IMR-90 (cell line): ENCODE results near the gene SLC38A4. TPM values are rescaled to one million over a fixed set of nuclear protein-coding genes. Genes with fewer than 3 reads are reported as not detected.

Source experiments
- ATAC-seq: fragments of 200-7000 bp; cut with Tn5 transposase; 2 replicates; pipeline ENCODE4 v1.9.1; 2020; ENCODE audit warnings: low read depth, mild to moderate bottlenecking, moderate library complexity
- BruUV-seq: library from RNA; stranded (reverse); fragments of 400-500 nt; replicated peaks from 2 replicates; lab custom pipeline; 2021; lab: Mats Ljungman, UMichigan
- CTCF ChIA-PET: fragments of 300-600 bp; formaldehyde crosslinking; extraction: SDS; loops from one replicate; lab custom pipeline; 2021; ENCODE audit warnings: antibody characterized with exemption; lab: Yijun Ruan, JAX
- POLR2A ChIA-PET: fragments of 300-600 bp; sonication (Branson Sonifier 250); formaldehyde crosslinking; loops from one replicate; lab custom pipeline; 2022; ENCODE audit warnings: antibody characterized with exemption; ENCODE audit not compliant: unreplicated experiment; lab: Charles Lee
- DNase-seq: peaks from one replicate; pipeline ENCODE4 v3.0.0; 2013
- H2AFZ ChIP-seq: replicated peaks from 2 replicates; pipeline ENCODE3; 2013; ENCODE audit warnings: low read length, mild to moderate bottlenecking; ENCODE audit not compliant: poor library complexity
- H2AK5ac ChIP-seq: 2 replicates; pipeline ENCODE4 v1.6.1; 2013; ENCODE audit warnings: low read depth, low read length, inconsistent platforms
- H2AK9ac ChIP-seq: replicated peaks from 2 replicates; pipeline ENCODE3; 2013; ENCODE audit warnings: mild to moderate bottlenecking, low read depth, low read length, moderate library complexity; ENCODE audit not compliant: poor library complexity
- H2BK120ac ChIP-seq: 2 replicates; pipeline ENCODE4 v1.6.1; 2013; ENCODE audit warnings: low read depth, low read length, inconsistent platforms
- H2BK15ac ChIP-seq: 3 replicates; pipeline ENCODE4 v1.6.1; 2013; ENCODE audit warnings: low read depth, low read length, inconsistent platforms
- H2BK20ac ChIP-seq: 2 replicates; pipeline ENCODE4 v1.6.1; 2013; ENCODE audit warnings: low read depth, mild to moderate bottlenecking, inconsistent platforms, low read length, moderate library complexity
- H2BK5ac ChIP-seq: 2 replicates; pipeline ENCODE4 v1.6.1; 2013; ENCODE audit warnings: mild to moderate bottlenecking, low read depth, low read length, inconsistent platforms; ENCODE audit not compliant: poor library complexity, severe bottlenecking
- H3K14ac ChIP-seq: replicated peaks from 2 replicates; pipeline ENCODE4 v1.6.1; 2013; ENCODE audit warnings: low read depth, low read length, inconsistent platforms
- H3K18ac ChIP-seq: 2 replicates; pipeline ENCODE4 v1.6.1; 2013; ENCODE audit warnings: low read depth, low read length, control low read depth
- H3K23ac ChIP-seq: 2 replicates; pipeline ENCODE4 v1.6.1; 2013; ENCODE audit warnings: low read depth, low read length, inconsistent platforms
- H3K27ac ChIP-seq: 2 replicates; pipeline ENCODE4 v1.5.1; 2013; ENCODE audit warnings: mild to moderate bottlenecking, control low read depth, low read length; ENCODE audit not compliant: insufficient read depth
- H3K27me3 ChIP-seq: 2 replicates; pipeline ENCODE4 v1.6.1; 2013; ENCODE audit warnings: low read length; ENCODE audit not compliant: control insufficient read depth, insufficient read depth
- H3K36me3 ChIP-seq: 2 replicates; pipeline ENCODE4 v1.6.1; 2013; ENCODE audit warnings: low read length, mixed read lengths; ENCODE audit not compliant: control insufficient read depth, insufficient read depth
- H3K4ac ChIP-seq: 2 replicates; pipeline ENCODE4 v1.6.1; 2013; ENCODE audit warnings: low read depth, low read length, inconsistent platforms
- H3K4me1 ChIP-seq: 2 replicates; pipeline ENCODE4 v1.6.1; 2013; ENCODE audit warnings: low read length, mixed read lengths; ENCODE audit not compliant: control insufficient read depth, insufficient read depth
- H3K4me2 ChIP-seq: 2 replicates; pipeline ENCODE4 v1.6.1; 2013; ENCODE audit warnings: low read depth, mild to moderate bottlenecking, control low read depth, low read length, moderate library complexity
- H3K4me3 ChIP-seq: 2 replicates; pipeline ENCODE4 v1.5.1; 2013; ENCODE audit warnings: low read depth, mild to moderate bottlenecking, control low read depth, low read length, moderate library complexity; ENCODE audit not compliant: insufficient read depth
- H3K56ac ChIP-seq: 2 replicates; pipeline ENCODE4 v1.6.1; 2013; ENCODE audit warnings: low read length, inconsistent platforms; ENCODE audit not compliant: insufficient read depth; ENCODE audit errors: extremely low read depth
- H3K79me1 ChIP-seq, 2 experiments: 2 replicates each; pipeline ENCODE4 v1.6.1; 2013; ENCODE audit warnings: low read length in 2 of 2, inconsistent platforms in 1 of 2, low read depth in 1 of 2
- H3K9ac ChIP-seq: 2 replicates; pipeline ENCODE4 v1.6.1; 2013; ENCODE audit warnings: low read depth, low read length, control low read depth
- H3K9me1 ChIP-seq: 2 replicates; pipeline ENCODE4 v1.6.1; 2013; ENCODE audit warnings: low read length, inconsistent platforms; ENCODE audit not compliant: insufficient read depth
- H3K9me3 ChIP-seq: 2 replicates; pipeline ENCODE4 v1.6.1; 2013; ENCODE audit warnings: low read length; ENCODE audit not compliant: control insufficient read depth, insufficient read depth
- H4K20me1 ChIP-seq: 2 replicates; pipeline ENCODE4 v1.6.1; 2013; ENCODE audit warnings: low read length, inconsistent platforms; ENCODE audit not compliant: insufficient read depth
- H4K5ac ChIP-seq: 2 replicates; pipeline ENCODE4 v1.6.1; 2013; ENCODE audit warnings: mild to moderate bottlenecking, low read depth, low read length, control low read depth
- H4K8ac ChIP-seq, 2 experiments: 2 replicates each; pipeline ENCODE4 v1.6.1; 2013; ENCODE audit warnings: low read depth in 2 of 2, low read length in 2 of 2, control low read depth in 1 of 2, inconsistent platforms in 1 of 2
- H4K91ac ChIP-seq: 2 replicates; pipeline ENCODE4 v1.6.1; 2013; ENCODE audit warnings: low read depth, low read length, inconsistent platforms; ENCODE audit not compliant: insufficient read depth
- BHLHE40 ChIP-seq: fragments of 150-350 bp; IDR thresholded peaks from 2 replicates; pipeline ENCODE4 v1.6.1; 2016; ENCODE audit warnings: mild to moderate bottlenecking, low read depth, low read length
- CEBPB ChIP-seq: IDR thresholded peaks from 2 replicates; pipeline ENCODE4 v1.6.1; 2012; ENCODE audit warnings: low read depth, low read length, improper control_type of control experiment
- CHD1 ChIP-seq: IDR thresholded peaks from 2 replicates; pipeline ENCODE4 v1.6.1; 2012; ENCODE audit warnings: low read depth, low read length, improper control_type of control experiment
- CTCF ChIP-seq: conservative IDR thresholded peaks from 2 replicates; pipeline ENCODE4 v1.5.1; 2012; ENCODE audit warnings: mild to moderate bottlenecking, low read depth, low read length, improper control_type of control experiment
- ELK1 ChIP-seq: fragments of 150-350 bp; IDR thresholded peaks from 2 replicates; pipeline ENCODE4 v1.6.1; 2016; ENCODE audit warnings: low read depth, mild to moderate bottlenecking, low read length, moderate library complexity, borderline replicate concordance
- FOS ChIP-seq: fragments of 150-350 bp; IDR thresholded peaks from 2 replicates; pipeline ENCODE4 v1.6.1; 2016; ENCODE audit warnings: low read depth, low read length
- MAFK ChIP-seq: IDR thresholded peaks from 2 replicates; pipeline ENCODE4 v1.6.1; 2012; ENCODE audit warnings: low read depth, low read length, improper control_type of control experiment
- MAZ ChIP-seq: IDR thresholded peaks from 2 replicates; pipeline ENCODE4 v1.6.1; 2012; ENCODE audit warnings: low read depth, mild to moderate bottlenecking, low read length, improper control_type of control experiment, moderate library complexity, borderline replicate concordance
- MXI1 ChIP-seq: IDR thresholded peaks from 2 replicates; pipeline ENCODE4 v1.6.1; 2012; ENCODE audit warnings: low read depth, mild to moderate bottlenecking, low read length, moderate library complexity, borderline replicate concordance
- NFE2L2 ChIP-seq: fragments of 150-350 bp; IDR thresholded peaks from 2 replicates; pipeline ENCODE4 v1.6.1; 2016; ENCODE audit warnings: low read depth, mild to moderate bottlenecking, low read length
- POLR2A ChIP-seq: IDR thresholded peaks from 2 replicates; pipeline ENCODE4 v1.6.1; 2012; ENCODE audit warnings: mild to moderate bottlenecking, low read depth, low read length
- RAD21 ChIP-seq: IDR thresholded peaks from 2 replicates; pipeline ENCODE4 v1.6.1; 2012; ENCODE audit warnings: low read length, improper control_type of control experiment
- RCOR1 ChIP-seq: IDR thresholded peaks from 2 replicates; pipeline ENCODE4 v1.6.1; 2012; ENCODE audit warnings: mild to moderate bottlenecking, low read length, improper control_type of control experiment; ENCODE audit not compliant: insufficient replicate concordance
- RFX5 ChIP-seq: IDR thresholded peaks from 2 replicates; pipeline ENCODE4 v1.8.0; 2012; ENCODE audit warnings: low read depth, mild to moderate bottlenecking, low read length, moderate library complexity
- SMC3 ChIP-seq: fragments of 150-350 bp; IDR thresholded peaks from 2 replicates; pipeline ENCODE4 v1.6.1; 2016; ENCODE audit warnings: low read depth, mild to moderate bottlenecking, antibody characterized with exemption, low read length, moderate library complexity
- USF2 ChIP-seq: fragments of 150-350 bp; IDR thresholded peaks from 2 replicates; pipeline ENCODE4 v1.6.1; 2017; ENCODE audit warnings: mild to moderate bottlenecking, antibody characterized with exemption, low read length, low read depth
- dilution Hi-C: fragments of 300-500 bp; cut with HindIII; formaldehyde crosslinking; loops from one replicate; pipeline ENCODE4 v1.14.3; 2018; ENCODE audit warnings: low sequenced_read_pairs; ENCODE audit not compliant: unreplicated experiment
- in situ Hi-C: fragments of 300-500 bp; cut with MboI; formaldehyde crosslinking; loops from 3 replicates; pipeline ENCODE4 v1.14.3; 2019; ENCODE audit warnings: low sequenced_read_pairs, inconsistent platforms, mixed read lengths
- intact Hi-C: fragments of 100-400 bp; cut with micrococcal nuclease; formaldehyde crosslinking; loops from 2 replicates; pipeline ENCODE4 v1.10.0; 2022
- polyA plus RNA-seq, 3 experiments: library from polyadenylated mRNA; depleted of rRNA; stranded (reverse); fragments of >200 nt; gene quantifications; 2 replicates each; pipeline ENCODE4 v1.2.3, GENCODE V29; 2012; ENCODE audit warnings: low replicate concordance in 1 of 3
- total RNA-seq: library from RNA; depleted of rRNA; stranded (reverse); fragments of >200 nt; gene quantifications from 2 replicates; pipeline ENCODE4 v1.2.3, GENCODE V29; 2012

The SLC38A4 gene
- total and polyA plus RNA-seq, 2 of the 4 experiments (the other 2 are of a cell fraction), result 2.3 to 2.7 TPM

- no TSS peak for BruUV-seq
- H2AFZ ChIP-seq, result no peak overlapping the region
- H3K9me1 ChIP-seq, result no peaks in the 10 kb centered on the region
- H3K4me2 ChIP-seq, result no peak overlapping the region
- intact Hi-C loops, result no loop called here
- no peak overlapping the region for H3K56ac ChIP-seq
- no peak overlapping the region for H2AK5ac ChIP-seq
- no peak for ATAC-seq
- H3K27ac ChIP-seq, result no peak overlapping the region
- H3K9me3 ChIP-seq, result peaks cover 5% of the 10 kb centered on the region
- H3K79me1 ChIP-seq, result no peaks in the 10 kb centered on the region
- in situ Hi-C loops, result no loop called here
- H4K5ac ChIP-seq, result no peak overlapping the region
- no peak overlapping the region for H3K18ac ChIP-seq
- H3K4me3 ChIP-seq, result no peak overlapping the region
- POLR2A ChIA-PET, result no interaction called here
- no peak overlapping the region for H2BK120ac ChIP-seq
- dilution Hi-C loops, result no loop called here
- no peaks in the 10 kb centered on the region for H3K4me1 ChIP-seq
- H2BK5ac ChIP-seq, result no peak overlapping the region
- H4K20me1 ChIP-seq, result no peaks in the 10 kb centered on the region
- H3K14ac ChIP-seq, result no peak overlapping the region
- no peaks in the 10 kb centered on the region for H3K27me3 ChIP-seq
- no peak overlapping the region for H3K23ac ChIP-seq
- no peak overlapping the region for H2AK9ac ChIP-seq
- no peak for TF ChIP-seq MXI1
- no peak for TF ChIP-seq USF2
- no peak for TF ChIP-seq CHD1
- no peak for TF ChIP-seq RAD21
- no peak for TF ChIP-seq RCOR1
- no peak for TF ChIP-seq CTCF
- TF ChIP-seq MAFK, result no peak
- no peak for TF ChIP-seq NFE2L2
- TF ChIP-seq POLR2A, result no peak
- TF ChIP-seq CEBPB, result no peak
- no peak for TF ChIP-seq RFX5
- no peak for TF ChIP-seq FOS
- no peak for TF ChIP-seq BHLHE40
- TF ChIP-seq ELK1, result no peak
- no peak for TF ChIP-seq SMC3
- TF ChIP-seq MAZ, result no peak
- H4K8ac ChIP-seq, result no peak overlapping the region
- no peak overlapping the region for H3K9ac ChIP-seq
- H2BK20ac ChIP-seq, result no peak overlapping the region
- H3K36me3 ChIP-seq, result no peaks in the 10 kb centered on the region
- H2BK15ac ChIP-seq, result no peak overlapping the region
- H4K91ac ChIP-seq, result no peak overlapping the region
- CTCF ChIA-PET, result no interaction called here
- no peak for DNase-seq
- H3K4ac ChIP-seq, result no peak overlapping the region
Measured at GRCh38 chr12:46763230-46763629, 62.6 kb downstream of the SLC38A4 start.
